ENCODE data around the gene BTN1A1.
"Not testable (repeated sequence)": the region's sequence is repeated elsewhere in the genome, so short reads cannot be mapped to it uniquely, and the experiment has no call there.

DNA sequence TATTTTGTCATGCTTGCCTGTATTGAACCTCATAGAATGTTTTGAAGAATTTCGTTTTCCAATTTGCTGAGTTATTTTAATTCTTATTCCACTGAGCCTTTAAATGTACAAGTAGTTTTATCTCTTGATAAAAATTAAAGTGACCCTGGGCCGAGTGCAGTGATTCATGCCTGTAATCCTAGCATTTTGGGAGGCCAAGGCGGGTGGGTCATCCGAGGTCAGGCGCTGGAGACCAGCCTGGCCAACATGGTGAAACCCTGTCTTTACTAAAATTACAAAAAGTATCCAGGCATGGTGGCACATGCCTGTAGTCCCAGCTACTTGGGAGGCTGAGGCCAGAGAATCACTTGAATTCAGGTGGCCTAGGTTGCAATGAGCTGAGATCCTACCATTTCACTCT, 38.8 kb upstream of the BTN1A1 start:
- TF ChIP-seq, protein P1, sequence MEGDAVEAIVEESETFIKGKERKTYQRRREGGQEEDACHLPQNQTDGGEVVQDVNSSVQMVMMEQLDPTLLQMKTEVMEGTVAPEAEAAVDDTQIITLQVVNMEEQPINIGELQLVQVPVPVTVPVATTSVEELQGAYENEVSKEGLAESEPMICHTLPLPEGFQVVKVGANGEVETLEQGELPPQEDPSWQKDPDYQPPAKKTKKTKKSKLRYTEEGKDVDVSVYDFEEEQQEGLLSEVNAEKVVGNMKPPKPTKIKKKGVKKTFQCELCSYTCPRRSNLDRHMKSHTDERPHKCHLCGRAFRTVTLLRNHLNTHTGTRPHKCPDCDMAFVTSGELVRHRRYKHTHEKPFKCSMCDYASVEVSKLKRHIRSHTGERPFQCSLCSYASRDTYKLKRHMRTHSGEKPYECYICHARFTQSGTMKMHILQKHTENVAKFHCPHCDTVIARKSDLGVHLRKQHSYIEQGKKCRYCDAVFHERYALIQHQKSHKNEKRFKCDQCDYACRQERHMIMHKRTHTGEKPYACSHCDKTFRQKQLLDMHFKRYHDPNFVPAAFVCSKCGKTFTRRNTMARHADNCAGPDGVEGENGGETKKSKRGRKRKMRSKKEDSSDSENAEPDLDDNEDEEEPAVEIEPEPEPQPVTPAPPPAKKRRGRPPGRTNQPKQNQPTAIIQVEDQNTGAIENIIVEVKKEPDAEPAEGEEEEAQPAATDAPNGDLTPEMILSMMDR (IDR thresholded peaks at IDR 0.05; ENCODE audit: low read depth, low read length, poor library complexity, severe bottlenecking), result not testable (repeated sequence)
- not testable (repeated sequence) for TF ChIP-seq EZH2phosphoT487 (IDR thresholded peaks at IDR 0.05; ENCODE audit: borderline replicate concordance, low read length)

All from DOHH2 (cell line).